Stimulated activated CD4-positive, alpha-beta T cell treated with anti-CD3 and anti-CD28 coated beads, Interleukin-4, amount 100 ng/mL, for 48 hours (primary cell): ENCODE data around the gene ZBTB40.

ENCODE experiments used
- DNase-seq, 2 donors: peaks; one replicate each; pipeline ENCODE4 v3.0.0-alpha.2; 2020; ENCODE audit warnings: low read depth in 2 of 2

ZBTB40 gene

DNA sequence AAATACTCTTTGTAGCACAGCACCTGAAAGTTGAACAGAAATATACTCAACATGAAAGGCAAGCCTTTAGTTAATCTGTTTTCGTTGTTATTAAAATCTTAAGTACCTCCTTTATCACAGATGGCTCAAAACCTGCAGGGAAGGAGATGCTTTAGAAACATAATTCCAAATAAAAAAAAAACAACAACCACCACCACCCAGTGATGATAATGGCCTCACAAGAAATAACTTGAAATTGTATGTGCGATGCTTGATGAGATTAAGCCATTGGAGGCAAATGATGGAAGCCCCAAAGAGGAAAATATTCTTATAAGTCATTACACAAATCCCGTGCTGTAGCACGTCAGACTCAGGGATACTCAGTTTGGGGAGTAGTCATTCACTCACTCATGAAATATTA, 24.9 kb upstream of the ZBTB40 start:
- DNase-seq: no peak

DNA sequence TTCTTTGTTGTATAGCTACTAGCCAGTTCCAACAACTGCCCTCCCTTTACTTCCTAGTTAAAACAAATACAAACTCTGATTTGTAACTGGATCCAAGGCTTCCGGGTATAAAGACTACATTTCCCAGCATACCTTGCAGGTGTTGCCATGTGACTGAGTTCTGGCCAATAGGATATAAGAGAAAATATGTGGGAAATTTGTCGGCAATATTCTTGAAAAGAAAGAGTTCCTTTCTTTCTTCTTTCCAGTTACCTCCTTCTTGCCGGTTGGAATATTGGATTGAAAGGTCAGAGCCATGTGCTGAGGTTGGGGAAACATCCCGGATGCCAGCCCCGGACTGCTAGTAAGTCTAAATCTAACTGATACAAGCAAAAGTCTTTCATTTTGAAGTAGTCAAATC, 23.0 kb upstream of the ZBTB40 start:
- DNase-seq: no peak

- no peak for DNase-seq
Measured at GRCh38 chr1:22431965-22432364, 19.7 kb upstream of the ZBTB40 start.

DNA sequence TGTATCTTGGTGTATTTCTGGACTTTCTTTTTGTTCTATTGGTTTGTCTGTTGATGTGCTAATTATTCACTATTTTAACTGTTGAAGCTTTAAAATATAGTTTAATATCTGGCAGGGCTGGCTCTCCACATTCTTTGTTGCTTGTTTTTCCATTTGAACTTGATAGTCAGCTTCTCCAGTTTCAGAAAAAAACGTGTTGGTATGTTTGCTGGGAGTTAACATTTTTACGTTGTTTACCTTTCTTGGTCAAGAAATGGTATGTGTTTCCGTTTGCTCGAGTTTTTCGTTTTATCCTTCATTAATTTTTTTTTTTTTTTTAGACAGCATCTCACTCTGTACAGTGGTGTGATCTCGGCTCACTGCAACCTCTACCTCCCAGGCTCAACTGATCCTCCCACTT, 16.9 kb upstream of the ZBTB40 start:
- no peak for DNase-seq

DNA sequence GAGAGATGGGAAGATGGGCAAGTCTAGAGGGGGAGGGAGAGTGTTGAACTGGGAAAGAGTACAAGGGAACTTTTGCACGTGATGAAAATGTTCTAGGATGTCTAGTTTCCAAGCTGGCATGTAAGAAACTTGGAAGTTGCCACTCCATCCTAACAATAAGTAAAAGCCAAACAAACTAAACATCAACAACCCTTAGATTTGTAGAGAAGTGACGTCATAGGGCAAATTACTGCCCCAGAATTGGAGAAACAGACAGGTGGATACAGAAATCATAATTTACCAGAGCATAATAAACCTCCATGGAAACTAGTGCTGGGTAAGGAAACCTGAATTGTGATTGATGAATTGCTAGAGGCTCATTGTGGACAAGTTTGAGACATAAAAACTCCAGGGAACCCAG, 14.7 kb upstream of the ZBTB40 start:
- DNase-seq: no peak

DNA sequence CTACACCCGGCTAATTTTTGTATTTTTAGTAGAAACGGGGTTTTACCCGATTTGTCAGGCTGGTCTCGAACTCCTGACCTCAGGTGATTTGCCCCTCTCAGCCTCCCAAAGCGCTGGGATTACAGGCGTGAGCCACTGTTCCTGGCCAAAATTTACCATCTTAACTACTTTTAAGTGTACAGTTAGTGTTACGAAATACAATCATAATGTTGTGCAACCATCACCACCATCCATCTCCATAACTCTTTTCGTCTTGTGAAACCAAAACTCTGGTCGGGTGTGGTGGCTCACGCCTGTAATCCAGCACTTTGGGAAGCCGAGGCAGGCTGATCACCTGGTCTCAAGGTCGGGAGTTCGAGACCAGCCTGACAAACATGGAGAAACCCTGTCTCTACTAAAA, 14.1 kb upstream of the ZBTB40 start:
- no peak for DNase-seq

DNA sequence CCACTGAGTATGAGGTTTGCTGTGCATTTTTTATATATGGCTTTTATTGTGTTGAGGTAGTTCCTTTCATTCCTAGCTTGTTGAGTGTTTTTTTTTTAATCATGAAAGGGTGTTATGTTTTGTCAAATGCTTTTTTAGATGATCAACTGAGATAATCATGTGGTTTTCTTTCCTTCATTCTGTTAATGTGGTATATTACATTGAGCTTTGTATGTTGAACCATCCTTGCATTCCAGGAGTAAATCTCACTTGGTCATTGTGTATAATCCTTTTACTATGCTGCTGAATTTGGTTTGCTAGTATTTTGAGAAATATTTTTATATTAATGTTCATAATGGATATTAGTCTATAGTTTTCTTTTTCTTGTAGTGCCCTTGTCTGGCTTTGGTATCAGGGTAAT, 11.1 kb upstream of the ZBTB40 start:
- DNase-seq: no peak

- DNase-seq: no peak
Measured at GRCh38 chr1:22442212-22442894, 9.3 kb upstream of the ZBTB40 start.

DNA sequence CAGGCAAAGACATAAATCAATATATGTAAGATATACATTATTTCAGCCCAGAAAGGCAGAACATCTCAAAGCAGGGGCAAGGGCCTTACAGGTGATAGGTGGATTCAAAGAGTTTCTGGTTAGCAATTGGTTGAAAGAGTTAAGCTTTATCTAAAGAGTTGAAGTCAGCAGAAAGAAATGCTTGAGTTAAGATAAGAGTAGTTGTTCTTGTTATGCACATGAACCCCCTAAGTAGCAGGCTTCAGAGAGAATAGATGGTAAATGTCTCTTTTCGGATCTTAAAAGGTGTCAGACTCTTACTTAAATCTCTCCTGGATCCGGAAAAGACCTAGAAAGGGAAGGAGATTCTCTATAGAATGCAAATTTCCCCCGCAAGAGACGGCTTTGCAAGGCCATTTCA, 8.3 kb upstream of the ZBTB40 start:
- DNase-seq: no peak

DNA sequence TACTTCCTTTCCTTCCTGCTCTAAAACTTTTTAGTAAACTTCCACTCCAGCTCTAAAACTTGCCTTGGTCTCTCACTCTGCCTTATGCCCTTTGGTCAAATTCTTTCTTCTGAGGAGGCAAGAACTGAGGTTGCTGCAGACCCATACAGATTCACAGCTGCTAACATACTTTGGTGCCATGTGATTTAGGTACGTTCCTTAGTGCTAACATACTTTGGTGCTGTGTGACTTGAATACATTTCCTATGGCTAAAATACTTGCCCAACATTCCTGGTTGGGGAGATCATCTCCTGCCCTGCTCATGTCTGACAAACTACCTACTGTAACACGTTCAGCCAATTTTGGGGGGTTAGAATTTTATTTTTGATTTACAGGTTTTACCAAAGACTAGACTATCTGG, 6.8 kb upstream of the ZBTB40 start:
- DNase-seq: no peak

GRCh38 chr1:22447621-22448111, 4.0 kb upstream of the ZBTB40 start:
- DNase-seq: no peak

GRCh38 chr1:22449636-22450035, 2.0 kb upstream of the ZBTB40 start:
- no peak for DNase-seq

- DNase-seq: no peak
Measured at GRCh38 chr1:22450351-22451021, 1.2 kb upstream of the ZBTB40 start.

DNA sequence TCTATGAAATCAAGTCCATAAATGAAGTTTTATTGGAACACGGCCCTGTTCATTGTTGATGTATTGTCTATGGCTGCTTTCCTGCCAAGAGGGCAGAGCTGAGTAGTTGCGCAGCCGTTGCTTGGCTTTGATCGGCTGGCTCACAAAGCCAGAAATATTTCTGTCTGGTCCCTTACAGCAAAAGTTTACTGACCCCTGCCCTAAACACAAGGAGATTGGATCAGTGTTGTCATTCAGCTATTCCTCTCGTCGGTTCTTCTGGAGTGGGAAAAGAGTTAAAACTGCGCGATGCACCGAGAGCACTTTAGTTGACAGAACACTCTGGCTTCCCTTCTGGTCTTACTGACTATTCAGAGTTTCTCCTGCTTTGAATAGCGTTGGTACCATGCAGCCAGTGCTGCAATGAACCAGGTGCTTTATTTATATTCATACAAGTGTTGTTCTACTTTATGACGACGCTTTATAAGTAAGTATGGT, 868 bp downstream of the ZBTB40 start:
- no peak for DNase-seq

DNA sequence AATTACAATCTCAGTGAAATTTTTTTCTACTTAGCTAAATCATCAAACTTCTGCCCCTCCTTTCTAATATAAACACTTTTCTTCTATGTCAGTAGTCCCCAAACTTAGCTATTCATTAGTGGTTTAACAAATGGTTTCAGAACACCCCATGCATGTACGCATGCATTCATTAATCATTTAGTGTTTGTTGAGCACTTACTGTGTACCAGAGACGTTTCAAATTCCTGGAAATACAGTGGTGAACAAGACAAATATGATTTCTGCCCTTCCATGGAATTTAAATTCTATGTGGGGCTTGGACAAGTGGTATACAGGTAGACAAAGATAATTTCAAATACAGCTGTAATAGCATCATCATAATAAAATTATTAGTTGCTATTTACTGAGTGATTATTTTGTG, 1.5 kb downstream of the ZBTB40 start:
- DNase-seq: no peak

DNA sequence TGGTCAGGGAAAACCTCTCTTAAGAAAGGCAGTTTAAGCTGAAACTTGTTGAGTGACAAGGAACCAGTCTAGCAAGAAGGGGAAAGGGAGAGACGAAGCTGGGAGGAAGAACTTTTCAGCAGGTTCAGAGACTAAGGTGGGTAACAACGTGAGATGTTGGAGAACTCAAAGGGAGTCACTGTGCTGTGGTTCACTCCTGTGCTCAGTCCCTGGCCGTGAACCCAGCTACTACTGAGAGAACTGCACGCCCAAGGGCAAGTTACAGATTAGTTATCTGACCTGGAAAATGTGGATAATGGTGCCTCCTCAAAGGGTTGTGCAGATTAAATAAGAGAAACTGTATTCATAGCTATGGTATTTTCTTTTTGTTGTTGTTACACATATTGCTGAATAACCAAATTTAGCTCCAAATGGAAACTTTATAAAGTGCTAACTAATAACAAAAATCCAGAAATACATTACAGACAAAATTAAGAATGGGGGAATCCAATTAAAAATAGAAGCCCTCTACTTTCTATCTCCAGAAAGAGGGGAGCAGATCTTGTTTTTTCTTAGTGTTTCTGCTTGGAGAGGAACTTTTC, 2.9 kb downstream of the ZBTB40 start:
- DNase-seq: no peak

GRCh38 chr1:22457345-22457744, 5.7 kb downstream of the ZBTB40 start:
- DNase-seq: no peak

- no peak for DNase-seq
Measured at GRCh38 chr1:22457836-22458235, 6.2 kb downstream of the ZBTB40 start.

DNA sequence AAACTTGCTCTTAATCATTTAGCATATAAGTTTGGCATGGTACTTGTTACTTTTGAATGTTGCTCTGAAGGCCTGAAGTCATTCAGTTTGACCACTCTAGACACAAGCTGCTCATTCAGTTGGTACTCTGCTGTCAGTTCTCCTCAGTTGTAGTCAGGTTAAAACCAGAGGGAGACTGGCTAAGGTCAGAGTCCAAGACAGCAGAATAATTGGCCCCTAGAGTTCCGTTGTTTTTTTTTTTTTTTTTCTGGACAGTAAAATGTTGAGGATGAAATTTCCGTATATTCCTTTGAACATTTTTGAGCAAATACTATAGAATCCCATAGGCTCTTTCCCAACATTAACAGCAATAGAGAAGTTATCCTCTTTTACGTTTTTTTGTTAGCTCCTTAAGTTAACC, 9.4 kb downstream of the ZBTB40 start:
- DNase-seq: no peak

GRCh38 chr1:22461678-22462527, 10.3 kb downstream of the ZBTB40 start:
- DNase-seq: no peak

GRCh38 chr1:22462928-22463327, 11.3 kb downstream of the ZBTB40 start:
- no peak for DNase-seq

GRCh38 chr1:22465015-22465565, 13.4 kb downstream of the ZBTB40 start:
- DNase-seq: no peak
